Stimulated activated CD4-positive, alpha-beta T cell treated with anti-CD3 and anti-CD28 coated beads, TNF-alpha, amount 100 ng/mL, for 24 hours (primary cell): ENCODE data around the gene SSR4.
"Not testable (repeated sequence)": the region's sequence is repeated elsewhere in the genome, so short reads cannot be mapped to it uniquely, and the experiment has no call there.

Source experiments
- DNase-seq, 3 experiments: peaks; one replicate each; pipeline ENCODE4 v3.0.0-alpha.2; 2020; ENCODE audit warnings: low read depth in 3 of 3

Gene SSR4

GRCh38 chrX:153794018-153794896, at the start of gene SSR4, which contains the start of gene IDH3G:
Gene SSR4 (plus strand): TSS chrX:153794668. CDS start chrX:153794688, 20 bp downstream.
Gene IDH3G (minus strand): TSS chrX:153794375. CDS start chrX:153794326, 49 bp downstream.
- peak; percentile 80 to 89 (median 81) for DNase-seq

- not testable (repeated sequence) for DNase-seq
These were observed 49.4 kb upstream of the SSR4 start for GRCh38 chrX:153745067-153745433.

GRCh38 chrX:153746359-153746758, 48.1 kb upstream of the SSR4 start:
- DNase-seq, result no peak

- not testable (repeated sequence) for DNase-seq
These were observed 47.5 kb upstream of the SSR4 start for GRCh38 chrX:153746991-153747390.

- DNase-seq, result not testable (repeated sequence)
These were observed 45.5 kb upstream of the SSR4 start for GRCh38 chrX:153749017-153749416.

- DNase-seq, result no peak
These were observed 44.2 kb upstream of the SSR4 start for GRCh38 chrX:153750127-153750774.

GRCh38 chrX:153755136-153755535, 39.3 kb upstream of the SSR4 start:
- DNase-seq, result no peak

- no peak for DNase-seq
These were observed 32.6 kb upstream of the SSR4 start for GRCh38 chrX:153761863-153762262.

- no peak for DNase-seq
These were observed 31.8 kb upstream of the SSR4 start for GRCh38 chrX:153762626-153763173.

- no peak for DNase-seq
These were observed 31.1 kb upstream of the SSR4 start for GRCh38 chrX:153763298-153763932.

GRCh38 chrX:153763989-153764755, 30.3 kb upstream of the SSR4 start, which contains the start of gene PLXNB3:
Gene PLXNB3 (plus strand): TSS chrX:153764249. CDS start chrX:153765536, 1,287 bp downstream.
- peak; percentile 49 to 73 (median 55) for DNase-seq

- no peak for DNase-seq
These were observed 29.7 kb upstream of the SSR4 start for GRCh38 chrX:153764786-153765137.

- no peak for DNase-seq
These were observed 29.1 kb upstream of the SSR4 start for GRCh38 chrX:153765138-153766079.

- peak in 2 of 3 experiments; percentile 9 to 32 for DNase-seq
These were observed 28.2 kb upstream of the SSR4 start for GRCh38 chrX:153766098-153766817.

GRCh38 chrX:153766871-153767673, 27.4 kb upstream of the SSR4 start:
- DNase-seq, result no peak

- no peak for DNase-seq
These were observed 26.8 kb upstream of the SSR4 start for GRCh38 chrX:153767674-153768055.

GRCh38 chrX:153768311-153769157, 25.9 kb upstream of the SSR4 start:
- DNase-seq, result no peak
